GM18519 (cell line): Measurements from ENCODE around the gene ADGRG7.

ENCODE experiments used
- ATAC-seq: cut with Tn5 transposase; IDR thresholded peaks from one replicate; pipeline ENCODE4 v1.9.1; 2021; ENCODE audit warnings: mild to moderate bottlenecking, moderate library complexity; ENCODE audit not compliant: unreplicated experiment, low FRiP score

Gene ADGRG7

GRCh38 chr3:100730524-100730923 lies 121.1 kb downstream of the ADGRG7 start:
- ATAC-seq, result no peak

- ATAC-seq, result no peak
These were observed 123.0 kb downstream of the ADGRG7 start for GRCh38 chr3:100732435-100732834.

GRCh38 chr3:100737334-100737733 lies 127.9 kb downstream of the ADGRG7 start:
- ATAC-seq, result no peak

- ATAC-seq, result no peak
These were observed 130.8 kb downstream of the ADGRG7 start for GRCh38 chr3:100740207-100740606.

GRCh38 chr3:100743535-100743934 lies 134.1 kb downstream of the ADGRG7 start:
- no peak for ATAC-seq

GRCh38 chr3:100744671-100745070 lies 135.3 kb downstream of the ADGRG7 start:
- no peak for ATAC-seq
